ENCODE measurements around the gene MSH3. TPM values are rescaled to one million over a fixed set of nuclear protein-coding genes. Genes with fewer than 3 reads are reported as not detected.
"Not testable (repeated sequence)": the region's sequence is repeated elsewhere in the genome, so short reads cannot be mapped to it uniquely, and the experiment has no call there.

MSH3 gene
- total RNA-seq, 1 donor from 2014 or later: 19.7 TPM

DNA sequence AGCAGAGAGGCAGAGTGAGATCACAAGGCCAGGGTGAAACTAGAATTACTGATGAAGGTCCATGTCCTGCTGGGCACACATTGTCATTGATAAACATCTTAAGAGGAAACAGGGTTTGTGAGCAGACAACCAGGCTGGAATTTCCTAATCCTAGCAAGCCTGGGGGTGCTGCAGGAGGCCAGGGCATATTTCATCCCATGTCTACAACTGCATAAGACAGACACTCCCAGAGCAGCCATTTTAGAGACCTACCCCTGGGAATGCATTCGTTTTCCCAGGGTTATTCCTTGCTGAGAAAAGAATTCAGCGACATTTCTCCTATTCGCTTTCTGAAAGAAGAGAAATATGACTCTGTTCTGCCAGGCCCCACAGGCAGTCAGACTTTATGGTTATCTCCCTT lies 248.2 kb downstream of the MSH3 start:
- not testable (repeated sequence) for DNase-seq (ENCODE audit: low spot score)

DNA sequence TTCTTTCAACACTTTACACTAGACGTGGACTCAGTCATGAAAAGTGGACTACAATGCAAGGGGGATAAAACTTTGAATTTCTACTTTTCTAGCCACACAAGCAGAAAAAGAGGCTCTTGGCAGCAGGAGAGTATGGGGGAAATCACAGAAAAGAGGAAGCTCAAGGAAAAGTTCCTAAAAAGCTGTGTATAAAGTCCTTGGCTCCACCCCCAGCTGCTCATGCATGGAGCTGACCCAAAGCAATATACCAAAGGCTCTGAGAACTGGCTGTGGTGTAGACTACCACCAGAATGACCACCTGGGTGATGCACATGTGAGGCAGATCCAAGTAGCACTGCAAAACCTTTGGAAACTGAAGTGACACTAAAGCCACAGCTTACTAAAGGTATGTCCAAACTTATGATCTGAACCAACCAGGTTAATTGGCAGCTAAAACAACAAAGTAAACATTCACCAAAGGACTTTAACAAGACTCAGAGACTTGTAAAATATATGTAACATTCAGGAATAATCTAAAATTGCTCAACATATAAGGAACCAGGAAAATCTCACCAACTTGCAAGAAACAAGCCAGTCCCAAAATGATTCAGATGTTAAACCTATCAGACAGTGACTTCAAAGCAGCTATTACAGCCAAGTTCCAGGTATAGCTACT lies 250.2 kb downstream of the MSH3 start:
- DNase-seq (ENCODE audit: low spot score): no peak

DNA sequence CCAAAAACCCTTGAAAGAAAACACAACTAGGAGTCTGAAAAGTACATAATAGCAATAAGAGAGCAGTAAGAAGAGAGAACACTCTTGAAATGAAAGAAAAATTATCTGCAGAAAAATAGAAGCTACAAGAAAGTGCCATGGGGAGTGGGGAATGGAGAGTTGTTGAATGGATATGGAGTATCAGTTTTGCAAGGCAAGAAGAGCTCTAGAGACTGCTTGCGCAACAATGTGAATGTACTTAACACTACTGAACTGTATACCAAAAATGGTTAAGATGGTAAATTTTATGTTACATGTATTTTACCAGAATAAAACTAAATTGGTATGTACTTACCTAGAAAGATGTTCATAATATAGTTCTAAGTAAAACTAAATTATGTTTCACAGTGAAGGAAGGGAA lies 251.0 kb downstream of the MSH3 start:
- no peak for DNase-seq (ENCODE audit: low spot score)

DNA sequence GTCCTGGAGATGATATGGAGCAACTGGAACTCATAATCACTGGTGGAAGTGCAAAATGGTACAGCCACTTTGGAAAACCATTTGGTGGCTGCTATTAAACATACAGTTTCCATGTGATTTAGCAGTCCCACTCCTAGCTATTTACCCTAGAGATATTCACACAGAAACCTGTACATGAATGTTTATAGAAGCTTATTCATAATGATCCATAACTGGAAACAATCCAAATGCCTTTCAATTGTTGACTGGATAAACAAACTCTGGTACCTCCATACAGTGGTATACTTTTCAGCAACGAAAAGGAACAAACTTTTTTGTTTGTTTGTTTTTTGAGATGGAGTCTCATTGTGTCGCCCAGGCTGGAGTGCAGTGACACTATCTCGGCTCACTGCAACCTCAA lies 258.0 kb downstream of the MSH3 start:
- no peak for DNase-seq (ENCODE audit: low spot score)

DNA sequence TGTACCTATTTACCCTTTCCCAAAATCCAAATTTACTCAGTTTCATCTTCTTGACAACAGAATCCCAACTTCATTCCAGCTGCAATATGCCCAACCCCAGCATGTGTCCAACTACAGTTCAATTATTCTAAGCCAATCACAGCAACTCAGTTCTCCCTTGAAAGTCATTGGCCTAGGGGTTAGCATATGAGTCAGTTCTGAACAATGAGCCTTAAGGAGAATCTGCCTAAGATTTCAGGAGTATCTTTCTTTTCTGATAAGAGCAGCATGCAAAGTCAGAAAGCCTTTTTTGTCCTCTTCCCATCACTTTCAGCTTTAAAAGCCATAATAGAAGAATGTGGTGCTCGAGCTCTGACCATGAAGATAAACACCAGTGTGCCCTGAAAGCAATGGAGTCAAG lies 261.3 kb downstream of the MSH3 start:
- DNase-seq (ENCODE audit: low spot score): no peak

DNA sequence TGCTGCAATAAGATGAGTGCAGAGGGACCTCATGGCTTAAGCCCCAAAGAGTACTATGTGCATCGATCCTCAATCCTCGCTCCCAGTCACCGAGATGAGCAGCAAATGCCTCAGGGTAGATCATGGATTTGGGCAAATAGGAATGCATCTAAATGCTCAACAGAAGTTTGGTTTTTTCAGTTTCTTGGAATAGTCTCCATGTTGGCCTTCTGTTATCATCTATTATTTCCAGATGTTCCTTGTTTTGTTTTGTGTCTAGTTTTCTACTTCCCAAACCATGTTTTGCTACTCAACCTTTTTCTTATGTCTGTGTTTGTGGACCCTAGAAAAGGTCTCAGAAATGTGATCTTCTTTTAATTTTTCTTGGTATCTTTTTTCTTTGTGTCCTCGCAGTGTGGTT lies 262.2 kb downstream of the MSH3 start:
- DNase-seq (ENCODE audit: low spot score): no peak

DNA sequence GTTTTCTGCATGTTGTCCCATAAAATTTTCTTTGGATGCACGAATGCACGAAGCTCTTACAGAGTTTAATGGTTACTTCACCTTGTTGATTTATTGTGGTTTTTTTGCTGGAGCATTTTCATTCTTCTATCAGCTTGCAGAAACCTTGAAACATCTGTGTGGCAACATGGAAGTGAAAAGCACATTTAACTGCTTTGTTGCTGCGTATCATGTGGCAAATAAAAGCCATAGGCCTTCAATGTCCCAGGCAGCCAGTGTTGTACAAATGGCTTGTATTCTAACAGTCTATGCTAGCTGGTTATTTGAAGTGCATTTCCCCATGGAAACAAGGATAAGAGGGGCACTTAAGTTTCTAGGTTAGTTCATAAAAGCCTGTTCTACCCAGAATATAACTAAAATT lies 263.2 kb downstream of the MSH3 start:
- DNase-seq (ENCODE audit: low spot score): no peak

DNA sequence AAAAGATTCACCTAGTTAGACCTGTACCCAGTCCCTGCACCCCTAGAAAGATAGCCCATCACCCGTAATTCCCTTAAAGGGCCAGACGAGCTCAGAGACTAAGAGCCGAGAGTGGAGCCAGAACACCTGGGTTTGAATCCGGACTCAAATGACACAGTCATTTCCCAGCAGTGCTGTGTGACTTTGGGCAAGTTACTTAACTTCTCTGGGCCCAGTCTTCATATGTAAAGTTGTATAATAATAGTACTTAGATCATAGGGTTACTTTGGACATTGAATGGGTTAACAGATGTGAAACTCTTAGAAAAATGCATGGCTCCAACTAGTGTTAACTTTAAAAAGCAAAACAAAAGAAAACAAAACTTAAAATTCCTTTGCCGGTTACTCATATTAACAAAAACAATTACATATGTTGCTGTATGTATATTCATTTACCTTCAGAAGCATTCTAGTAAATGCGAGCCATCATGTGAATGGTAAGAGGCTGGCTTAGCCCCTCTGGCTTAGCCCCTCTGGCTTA lies 265.3 kb downstream of the MSH3 start:
- DNase-seq (ENCODE audit: low spot score): no peak

DNA sequence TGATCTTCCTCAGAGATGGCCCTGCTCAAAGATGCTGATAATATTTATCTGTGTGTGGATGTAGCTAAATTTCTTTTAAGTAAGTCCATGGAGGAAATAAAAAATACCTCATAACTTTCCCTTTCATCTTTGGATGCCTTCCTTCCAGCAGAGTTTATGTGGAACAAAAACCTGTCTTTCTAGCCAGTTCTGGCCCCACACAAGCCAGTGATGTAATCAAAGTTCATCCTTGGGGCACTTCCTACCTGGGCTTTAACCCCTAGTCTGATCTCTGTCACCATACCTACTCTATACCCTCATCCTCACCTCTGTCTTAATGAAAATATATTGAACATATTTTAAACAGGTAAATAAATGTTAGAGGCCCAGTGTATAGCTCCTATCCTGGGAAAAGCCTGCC lies 265.9 kb downstream of the MSH3 start:
- peak; percentile 14 for DNase-seq (ENCODE audit: low spot score)

DNA sequence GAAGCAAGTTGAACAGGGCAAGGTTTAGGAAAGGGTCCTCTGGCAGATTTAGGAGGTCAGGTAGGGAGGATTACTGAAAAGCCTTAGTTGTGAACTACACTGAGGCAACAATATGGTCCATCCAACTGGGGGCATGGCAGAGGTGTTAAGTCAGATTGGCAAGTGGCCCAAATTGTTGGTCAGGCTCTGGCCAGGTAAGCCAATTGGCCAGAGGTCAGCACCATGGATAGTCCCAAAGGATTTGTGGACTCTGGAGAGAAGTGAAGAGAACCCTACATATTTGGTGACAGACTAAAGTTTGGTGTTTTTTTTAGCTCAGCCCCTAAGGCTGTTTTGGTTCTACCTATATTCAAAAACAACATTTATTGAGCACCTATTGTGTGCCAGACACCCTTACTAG lies 266.6 kb downstream of the MSH3 start:
- DNase-seq (ENCODE audit: low spot score): no peak

DNA sequence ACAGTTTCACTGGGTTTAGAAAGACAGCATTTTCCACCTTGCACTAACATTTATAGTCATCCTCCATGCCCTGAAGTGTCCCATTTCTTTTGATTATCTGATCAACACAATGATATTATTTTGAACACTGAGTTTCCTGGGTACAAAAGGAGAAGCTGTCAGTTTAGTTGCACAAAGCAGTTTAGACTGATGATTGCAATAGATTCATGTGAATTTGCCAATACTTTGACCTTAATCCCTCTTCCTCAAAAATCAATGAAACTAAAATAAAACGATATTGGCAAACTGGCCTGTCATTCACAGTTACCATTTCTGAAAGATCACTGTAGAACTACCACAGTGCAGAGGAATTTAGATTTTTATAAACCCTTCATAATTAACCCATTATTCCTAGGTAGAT lies 271.5 kb downstream of the MSH3 start:
- no peak for DNase-seq (ENCODE audit: low spot score)

Other genes with a start within 250 kb of the MSH3 start
- gene ZFYVE16, start 246.6 kb upstream of the MSH3 start, total RNA-seq (ENCODE audit: insufficient read depth, low replicate concordance): 51.0 TPM
- gene FAM151B, start 166.6 kb upstream of the MSH3 start, total RNA-seq (ENCODE audit: insufficient read depth, low replicate concordance): 11.1 TPM
- 4.1 TPM for gene ANKRD34B, start 84.4 kb upstream of the MSH3 start, total RNA-seq (ENCODE audit: insufficient read depth, low replicate concordance)
- gene DHFR, start 331 bp downstream of the MSH3 start, total RNA-seq (ENCODE audit: insufficient read depth, low replicate concordance): 11.6 TPM

Data from umbilical cord (tissue), 2 donors.